Tibial nerve (tissue), 4 donors: ENCODE data around the gene DENND2D. TPM values are rescaled to one million over a fixed set of nuclear protein-coding genes. Genes with fewer than 3 reads are reported as not detected.
"Not testable (repeated sequence)": the region's sequence is repeated elsewhere in the genome, so short reads cannot be mapped to it uniquely, and the experiment has no call there.

Experiments
- DNase-seq, 2 donors: peaks; one replicate each; pipeline ENCODE4 v3.0.0-alpha.2; 2019; ENCODE audit warnings: low spot score in 2 of 2
- H3K27ac ChIP-seq, 4 donors: fragments of 200-600 bp; sonication (generic) in 3 of 4; one replicate each; pipeline ENCODE4 v1.5.1; 2017 to 2019; ENCODE audit warnings: mild to moderate bottlenecking in 1 of 4
- H3K27me3 ChIP-seq, 2 donors: fragments of 200-600 bp; sonication (generic) in 1 of 2; one replicate each; pipeline versions ENCODE4 v1.5.1 to v1.6.0; 2017 to 2019
- H3K36me3 ChIP-seq, 3 donors: fragments of 200-600 bp; sonication (generic); one replicate each; pipeline ENCODE4 v1.5.1; 2018 to 2019
- H3K4me1 ChIP-seq, 4 donors: fragments of 200-600 bp; sonication (generic) in 3 of 4; one replicate each; pipeline ENCODE4 v1.5.1; 2017 to 2019
- H3K4me3 ChIP-seq, 4 donors: fragments of 200-600 bp; sonication (generic) in 3 of 4; one replicate each; pipeline ENCODE4 v1.5.1; 2017 to 2019; ENCODE audit warnings: mild to moderate bottlenecking in 1 of 4, moderate library complexity in 1 of 4
- H3K9me3 ChIP-seq, 4 donors: fragments of 200-600 bp; sonication (generic) in 3 of 4; one replicate each; pipeline ENCODE4 v1.5.1; 2017 to 2019
- EP300 ChIP-seq, 2 donors: sonication (generic); formaldehyde crosslinking; IDR thresholded peaks; one replicate each; pipeline ENCODE4 v1.6.1; 2017; ENCODE audit warnings: antibody characterized with exemption in 2 of 2, mild to moderate bottlenecking in 1 of 2
- POLR2A ChIP-seq, 2 donors: fragments of 450-650 bp; IDR thresholded peaks; one replicate each; pipeline ENCODE4 v1.6.1; 2017; ENCODE audit warnings: antibody characterized with exemption in 2 of 2, mild to moderate bottlenecking in 2 of 2, moderate library complexity in 2 of 2
- WGBS, 2 donors: methylation state at CpG; one replicate each; pipeline ENCODE4 v1.1.5; 2018; 5-methylcytosine and 5-hydroxymethylcytosine counted together
- total RNA-seq, 4 donors: library from RNA; depleted of rRNA; stranded (reverse); fragments of >200 nt; gene quantifications; one replicate each; pipeline ENCODE4 v1.1.0, GENCODE V29; 2016
- TF ChIP-seq, protein P1 (sequence below), 5 experiments: fragments of 200-600 bp in 3 of 5; fragments of 450-650 bp in 2 of 5; sonication (generic) in 3 of 5; IDR thresholded peaks; one replicate each; pipeline ENCODE4 v1.5.1; 2016 to 2019; ENCODE audit warnings: antibody characterized with exemption in 5 of 5, mild to moderate bottlenecking in 3 of 5, moderate library complexity in 2 of 5

Gene DENND2D
- total RNA-seq, 4 donors from 2014 or later, result 4.8 to 21.6 (median 8.2) TPM

DNA sequence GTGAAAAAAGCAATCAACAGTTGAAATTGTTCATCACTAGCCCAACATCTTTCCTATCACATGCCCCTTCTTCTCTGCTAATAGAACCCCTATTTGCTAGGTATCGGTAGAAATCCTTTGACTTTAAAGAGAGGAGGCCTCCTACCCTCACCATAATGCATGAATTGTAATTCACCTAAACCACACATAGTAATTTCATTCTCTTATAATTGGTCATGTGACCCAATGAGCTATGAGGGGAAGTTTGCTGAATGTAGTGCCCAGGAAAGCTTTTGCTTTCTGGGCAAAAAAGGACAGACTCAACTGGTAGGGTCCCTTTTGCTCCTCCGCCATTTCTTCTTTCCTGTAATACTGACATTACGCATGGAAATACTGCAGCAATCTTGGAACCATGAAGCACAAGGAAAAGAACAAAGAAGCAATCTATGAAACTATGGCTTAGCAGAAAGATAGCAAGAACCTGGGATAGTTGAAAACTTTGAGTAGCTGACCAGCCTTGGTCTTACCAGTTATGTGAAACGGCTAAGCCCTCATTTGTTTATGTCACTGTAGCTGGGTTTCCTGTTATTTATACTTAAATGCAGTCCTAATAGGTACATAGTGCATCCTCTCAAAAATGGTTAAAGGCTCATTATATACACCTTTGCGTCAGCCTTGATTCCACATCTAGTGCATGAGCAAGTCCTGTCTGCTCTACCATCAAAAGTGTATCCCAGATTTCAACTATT lies 16.9 kb upstream of the DENND2D start:
- TF ChIP-seq, protein P1, sequence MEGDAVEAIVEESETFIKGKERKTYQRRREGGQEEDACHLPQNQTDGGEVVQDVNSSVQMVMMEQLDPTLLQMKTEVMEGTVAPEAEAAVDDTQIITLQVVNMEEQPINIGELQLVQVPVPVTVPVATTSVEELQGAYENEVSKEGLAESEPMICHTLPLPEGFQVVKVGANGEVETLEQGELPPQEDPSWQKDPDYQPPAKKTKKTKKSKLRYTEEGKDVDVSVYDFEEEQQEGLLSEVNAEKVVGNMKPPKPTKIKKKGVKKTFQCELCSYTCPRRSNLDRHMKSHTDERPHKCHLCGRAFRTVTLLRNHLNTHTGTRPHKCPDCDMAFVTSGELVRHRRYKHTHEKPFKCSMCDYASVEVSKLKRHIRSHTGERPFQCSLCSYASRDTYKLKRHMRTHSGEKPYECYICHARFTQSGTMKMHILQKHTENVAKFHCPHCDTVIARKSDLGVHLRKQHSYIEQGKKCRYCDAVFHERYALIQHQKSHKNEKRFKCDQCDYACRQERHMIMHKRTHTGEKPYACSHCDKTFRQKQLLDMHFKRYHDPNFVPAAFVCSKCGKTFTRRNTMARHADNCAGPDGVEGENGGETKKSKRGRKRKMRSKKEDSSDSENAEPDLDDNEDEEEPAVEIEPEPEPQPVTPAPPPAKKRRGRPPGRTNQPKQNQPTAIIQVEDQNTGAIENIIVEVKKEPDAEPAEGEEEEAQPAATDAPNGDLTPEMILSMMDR (IDR thresholded peaks at IDR 0.05), result no peak
- TF ChIP-seq EP300 (IDR thresholded peaks at IDR 0.05) (no peak), POLR2A (IDR thresholded peaks at IDR 0.05) (no peak)
- Histone ChIP-seq H3K27me3 (no peaks in the 10 kb centered on the region), H3K4me1 (peaks cover 0 to 42% (median 4%) of the 10 kb centered on the region in 4 donors), H3K9me3 (no peaks in the 10 kb centered on the region), H3K36me3 (no peaks in the 10 kb centered on the region), H3K4me3 (no peak overlapping the region), H3K27ac (peak overlapping the region in 1 of 4 donors; percentile 20)
- no peak for DNase-seq
- 72 to 74% methylated on average over 5 of the region's 5 CpGs for WGBS, 2 donors

GRCh38 chr1:111216751-111217150 lies 16.3 kb upstream of the DENND2D start:
- DNase-seq, result no peak
- 77 to 78% methylated on average over 5 of the region's 5 CpGs for WGBS, 2 donors
- no peaks in the 10 kb centered on the region for H3K9me3 ChIP-seq
- TF ChIP-seq POLR2A (IDR thresholded peaks at IDR 0.05) (no peak), EP300 (IDR thresholded peaks at IDR 0.05) (no peak)
- TF ChIP-seq, protein P1 (IDR thresholded peaks at IDR 0.05), result no peak
- H3K27ac ChIP-seq, result peak overlapping the region in 1 of 4 donors; percentile 48
- peaks cover 0 to 40% (median under 1%) of the 10 kb centered on the region in 4 donors for H3K4me1 ChIP-seq
- no peaks in the 10 kb centered on the region for H3K36me3 ChIP-seq
- no peaks in the 10 kb centered on the region for H3K27me3 ChIP-seq
- H3K4me3 ChIP-seq, result no peak overlapping the region

GRCh38 chr1:111215285-111215684 lies 14.8 kb upstream of the DENND2D start:
- not testable (repeated sequence) for H3K4me3 ChIP-seq, DNase-seq, H3K36me3 ChIP-seq, H3K27me3 ChIP-seq, H3K9me3 ChIP-seq
- WGBS, 2 donors, result 88 to 98% methylated on average over 2 of the region's 2 CpGs
- H3K4me1 ChIP-seq, result peaks cover 0 to 33% (median 0%) of the 10 kb centered on the region in 4 donors
- H3K27ac ChIP-seq, result peak overlapping the region in 1 of 4 donors; percentile 67

GRCh38 chr1:111214884-111215283 lies 14.4 kb upstream of the DENND2D start:
- Histone ChIP-seq H3K27ac (peak overlapping the region in 1 of 4 donors; percentile 67), H3K36me3 (no peaks in the 10 kb centered on the region), H3K27me3 (no peaks in the 10 kb centered on the region), H3K9me3 (no peaks in the 10 kb centered on the region), H3K4me3 (no peak overlapping the region), H3K4me1 (peaks cover 0 to 29% (median 0%) of the 10 kb centered on the region in 4 donors)
- TF ChIP-seq, protein P1 (IDR thresholded peaks at IDR 0.05), result no peak
- TF ChIP-seq POLR2A (IDR thresholded peaks at IDR 0.05) (no peak), EP300 (IDR thresholded peaks at IDR 0.05) (no peak)
- no peak for DNase-seq
- 90 to 93% methylated on average over 7 of the region's 7 CpGs for WGBS, 2 donors

GRCh38 chr1:111214074-111214801 lies 13.8 kb upstream of the DENND2D start:
- no peak for TF ChIP-seq POLR2A (IDR thresholded peaks at IDR 0.05)
- TF ChIP-seq EP300 (IDR thresholded peaks at IDR 0.05), result no peak
- TF ChIP-seq, protein P1 (IDR thresholded peaks at IDR 0.05), result no peak
- H3K27me3 ChIP-seq, result no peaks in the 10 kb centered on the region
- no peaks in the 10 kb centered on the region for H3K36me3 ChIP-seq
- no peak for DNase-seq
- peaks cover 0 to 24% (median 0%) of the 10 kb centered on the region in 4 donors for H3K4me1 ChIP-seq
- no peaks in the 10 kb centered on the region for H3K9me3 ChIP-seq
- H3K4me3 ChIP-seq, result no peak overlapping the region
- WGBS, 2 donors, result 82 to 85% methylated on average over 6 of the region's 6 CpGs
- H3K27ac ChIP-seq, result peak overlapping the region in 1 of 4 donors; percentile 67
